Gastroesophageal sphincter (tissue), 3 donors: ENCODE measurements around the gene PLIN5.

Experiments used
- CTCF ChIP-seq, 4 experiments: fragments of 200-600 bp in 2 of 4; fragments of 450-650 bp in 2 of 4; sonication (generic) in 1 of 4; IDR thresholded peaks; one replicate each; pipeline ENCODE4 v1.5.1; 2017 to 2019; ENCODE audit warnings: antibody characterized with exemption in 4 of 4, mild to moderate bottlenecking in 2 of 4, moderate library complexity in 2 of 4
- EP300 ChIP-seq: sonication (generic); formaldehyde crosslinking; IDR thresholded peaks from one replicate; pipeline ENCODE4 v1.6.1; 2017; ENCODE audit warnings: antibody characterized with exemption, mild to moderate bottlenecking
- POLR2A ChIP-seq, 2 donors: fragments of 450-650 bp; IDR thresholded peaks; one replicate each; pipeline ENCODE4 v1.6.1; 2017; ENCODE audit warnings: antibody characterized with exemption in 2 of 2, mild to moderate bottlenecking in 2 of 2, moderate library complexity in 1 of 2
- POLR2AphosphoS5 ChIP-seq: sonication (generic); formaldehyde crosslinking; IDR thresholded peaks from one replicate; pipeline ENCODE4 v1.6.1; 2017; ENCODE audit warnings: antibody characterized with exemption

- TF ChIP-seq CTCF (IDR thresholded peaks at IDR 0.05) (no peak), POLR2AphosphoS5 (no peak), POLR2A (IDR thresholded peaks at IDR 0.05) (no peak), EP300 (no peak)
These were observed 30.0 kb downstream of the PLIN5 start for GRCh38 chr19:4504891-4505569.
